GM23338 (cell line): Measurements from ENCODE around the gene EP400. TPM values are rescaled to one million over a fixed set of nuclear protein-coding genes. Genes with fewer than 3 reads are reported as not detected.

Experiments used
- EZH2phosphoT487 ChIP-seq: fragments of 200-600 bp; sonication (generic); IDR thresholded peaks from one replicate; pipeline ENCODE4 v1.8.1; 2018; ENCODE audit warnings: antibody characterized with exemption; ENCODE audit not compliant: unreplicated experiment
- JUNB ChIP-seq: IDR thresholded peaks from one replicate; pipeline ENCODE4 v1.6.1; 2016; ENCODE audit warnings: antibody characterized with exemption; ENCODE audit not compliant: unreplicated experiment
- NANOG ChIP-seq: IDR thresholded peaks from 2 replicates; pipeline ENCODE4 v1.6.1; 2016; ENCODE audit warnings: antibody characterized with exemption, borderline replicate concordance
- STAT1 ChIP-seq: IDR thresholded peaks from one replicate; pipeline ENCODE4 v1.6.1; 2016; ENCODE audit warnings: antibody characterized with exemption; ENCODE audit not compliant: unreplicated experiment
- ZNF114 ChIP-seq: fragments of 250-450 bp; sonication (Bioruptor Pico); IDR thresholded peaks from 2 replicates; pipeline ENCODE4 v1.5.0; 2020; ENCODE audit warnings: mild to moderate bottlenecking, moderate library complexity
- ZNF331 ChIP-seq: fragments of 250-450 bp; sonication (Bioruptor Pico); IDR thresholded peaks from 2 replicates; pipeline ENCODE4 v1.5.0; 2020; ENCODE audit warnings: low read depth, mild to moderate bottlenecking, moderate library complexity
- polyA plus RNA-seq: library from polyadenylated mRNA; unstranded; fragments of >200 nt; fragmentation: Nextera tagmentation; extraction: Ambion mirVana; gene quantifications from 2 replicates; pipeline ENCODE4 v1.2.1, GENCODE V29; 2016
- total RNA-seq: library from RNA; depleted of rRNA; stranded (reverse); fragments of >200 nt; shearing (Covaris generic); gene quantifications from 2 replicates; pipeline ENCODE4 v1.2.3, GENCODE V29; 2014
- TF ChIP-seq, protein P1 (sequence below), 2 experiments: fragments of 200-600 bp in 1 of 2; sonication (generic) in 1 of 2; conservative IDR thresholded peaks; 2 replicates each; pipeline versions ENCODE4 v1.5.1 to v1.6.1; 2016 to 2017; ENCODE audit warnings: antibody characterized with exemption in 2 of 2, low read depth in 2 of 2, mild to moderate bottlenecking in 2 of 2, moderate library complexity in 1 of 2
- TF ChIP-seq, protein P2 (sequence below): fragments of 250-450 bp; sonication (Bioruptor Pico); IDR thresholded peaks from 2 replicates; pipeline ENCODE4 v1.5.0; 2020; ENCODE audit warnings: mild to moderate bottlenecking, moderate library complexity

The EP400 gene
- total and polyA plus RNA-seq, 2 experiments from 2014 or later: 26.3 to 57.2 TPM

DNA sequence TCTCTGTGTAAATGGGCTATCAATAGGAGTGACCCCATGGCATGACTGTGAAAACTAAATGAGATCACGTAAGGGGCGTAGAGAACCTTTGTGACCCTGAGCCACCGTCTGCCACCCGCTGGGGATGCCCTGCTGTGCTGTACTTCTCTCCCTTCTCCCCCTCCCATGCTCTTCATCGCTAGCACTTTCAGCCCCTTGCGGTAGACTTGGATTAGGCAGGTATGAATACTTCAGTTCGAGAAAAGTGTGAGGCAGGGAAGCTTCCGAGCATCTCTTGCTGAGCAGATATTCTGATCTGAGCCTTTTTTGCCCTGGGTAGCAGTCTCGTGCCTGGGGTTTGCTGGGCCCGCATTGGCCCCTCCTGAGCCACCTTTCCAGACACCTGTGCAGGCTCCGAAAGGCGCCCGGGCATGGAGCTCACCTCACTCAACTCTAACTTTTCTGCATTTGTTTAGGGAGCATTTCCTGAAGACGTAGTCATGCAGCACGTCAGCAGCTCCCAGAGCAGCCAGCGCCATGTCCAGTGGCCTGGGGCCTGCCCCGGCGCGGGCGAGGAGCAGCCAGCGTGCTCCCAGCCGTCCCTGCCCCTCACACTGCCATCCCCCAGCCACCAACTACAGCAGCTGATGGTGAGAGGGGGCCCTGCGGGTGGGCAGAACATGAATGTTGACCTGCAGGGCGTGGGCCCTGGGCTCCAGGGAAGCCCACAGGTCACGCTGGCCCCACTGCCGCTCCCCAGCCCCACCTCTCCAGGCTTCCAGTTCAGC lies 154.0 kb downstream of the EP400 start (continued):
- TF ChIP-seq, protein P1, sequence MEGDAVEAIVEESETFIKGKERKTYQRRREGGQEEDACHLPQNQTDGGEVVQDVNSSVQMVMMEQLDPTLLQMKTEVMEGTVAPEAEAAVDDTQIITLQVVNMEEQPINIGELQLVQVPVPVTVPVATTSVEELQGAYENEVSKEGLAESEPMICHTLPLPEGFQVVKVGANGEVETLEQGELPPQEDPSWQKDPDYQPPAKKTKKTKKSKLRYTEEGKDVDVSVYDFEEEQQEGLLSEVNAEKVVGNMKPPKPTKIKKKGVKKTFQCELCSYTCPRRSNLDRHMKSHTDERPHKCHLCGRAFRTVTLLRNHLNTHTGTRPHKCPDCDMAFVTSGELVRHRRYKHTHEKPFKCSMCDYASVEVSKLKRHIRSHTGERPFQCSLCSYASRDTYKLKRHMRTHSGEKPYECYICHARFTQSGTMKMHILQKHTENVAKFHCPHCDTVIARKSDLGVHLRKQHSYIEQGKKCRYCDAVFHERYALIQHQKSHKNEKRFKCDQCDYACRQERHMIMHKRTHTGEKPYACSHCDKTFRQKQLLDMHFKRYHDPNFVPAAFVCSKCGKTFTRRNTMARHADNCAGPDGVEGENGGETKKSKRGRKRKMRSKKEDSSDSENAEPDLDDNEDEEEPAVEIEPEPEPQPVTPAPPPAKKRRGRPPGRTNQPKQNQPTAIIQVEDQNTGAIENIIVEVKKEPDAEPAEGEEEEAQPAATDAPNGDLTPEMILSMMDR (conservative IDR thresholded peaks at IDR 0.05; ENCODE audit: low read depth in 2 of 2): no peak
- TF ChIP-seq, protein P2, sequence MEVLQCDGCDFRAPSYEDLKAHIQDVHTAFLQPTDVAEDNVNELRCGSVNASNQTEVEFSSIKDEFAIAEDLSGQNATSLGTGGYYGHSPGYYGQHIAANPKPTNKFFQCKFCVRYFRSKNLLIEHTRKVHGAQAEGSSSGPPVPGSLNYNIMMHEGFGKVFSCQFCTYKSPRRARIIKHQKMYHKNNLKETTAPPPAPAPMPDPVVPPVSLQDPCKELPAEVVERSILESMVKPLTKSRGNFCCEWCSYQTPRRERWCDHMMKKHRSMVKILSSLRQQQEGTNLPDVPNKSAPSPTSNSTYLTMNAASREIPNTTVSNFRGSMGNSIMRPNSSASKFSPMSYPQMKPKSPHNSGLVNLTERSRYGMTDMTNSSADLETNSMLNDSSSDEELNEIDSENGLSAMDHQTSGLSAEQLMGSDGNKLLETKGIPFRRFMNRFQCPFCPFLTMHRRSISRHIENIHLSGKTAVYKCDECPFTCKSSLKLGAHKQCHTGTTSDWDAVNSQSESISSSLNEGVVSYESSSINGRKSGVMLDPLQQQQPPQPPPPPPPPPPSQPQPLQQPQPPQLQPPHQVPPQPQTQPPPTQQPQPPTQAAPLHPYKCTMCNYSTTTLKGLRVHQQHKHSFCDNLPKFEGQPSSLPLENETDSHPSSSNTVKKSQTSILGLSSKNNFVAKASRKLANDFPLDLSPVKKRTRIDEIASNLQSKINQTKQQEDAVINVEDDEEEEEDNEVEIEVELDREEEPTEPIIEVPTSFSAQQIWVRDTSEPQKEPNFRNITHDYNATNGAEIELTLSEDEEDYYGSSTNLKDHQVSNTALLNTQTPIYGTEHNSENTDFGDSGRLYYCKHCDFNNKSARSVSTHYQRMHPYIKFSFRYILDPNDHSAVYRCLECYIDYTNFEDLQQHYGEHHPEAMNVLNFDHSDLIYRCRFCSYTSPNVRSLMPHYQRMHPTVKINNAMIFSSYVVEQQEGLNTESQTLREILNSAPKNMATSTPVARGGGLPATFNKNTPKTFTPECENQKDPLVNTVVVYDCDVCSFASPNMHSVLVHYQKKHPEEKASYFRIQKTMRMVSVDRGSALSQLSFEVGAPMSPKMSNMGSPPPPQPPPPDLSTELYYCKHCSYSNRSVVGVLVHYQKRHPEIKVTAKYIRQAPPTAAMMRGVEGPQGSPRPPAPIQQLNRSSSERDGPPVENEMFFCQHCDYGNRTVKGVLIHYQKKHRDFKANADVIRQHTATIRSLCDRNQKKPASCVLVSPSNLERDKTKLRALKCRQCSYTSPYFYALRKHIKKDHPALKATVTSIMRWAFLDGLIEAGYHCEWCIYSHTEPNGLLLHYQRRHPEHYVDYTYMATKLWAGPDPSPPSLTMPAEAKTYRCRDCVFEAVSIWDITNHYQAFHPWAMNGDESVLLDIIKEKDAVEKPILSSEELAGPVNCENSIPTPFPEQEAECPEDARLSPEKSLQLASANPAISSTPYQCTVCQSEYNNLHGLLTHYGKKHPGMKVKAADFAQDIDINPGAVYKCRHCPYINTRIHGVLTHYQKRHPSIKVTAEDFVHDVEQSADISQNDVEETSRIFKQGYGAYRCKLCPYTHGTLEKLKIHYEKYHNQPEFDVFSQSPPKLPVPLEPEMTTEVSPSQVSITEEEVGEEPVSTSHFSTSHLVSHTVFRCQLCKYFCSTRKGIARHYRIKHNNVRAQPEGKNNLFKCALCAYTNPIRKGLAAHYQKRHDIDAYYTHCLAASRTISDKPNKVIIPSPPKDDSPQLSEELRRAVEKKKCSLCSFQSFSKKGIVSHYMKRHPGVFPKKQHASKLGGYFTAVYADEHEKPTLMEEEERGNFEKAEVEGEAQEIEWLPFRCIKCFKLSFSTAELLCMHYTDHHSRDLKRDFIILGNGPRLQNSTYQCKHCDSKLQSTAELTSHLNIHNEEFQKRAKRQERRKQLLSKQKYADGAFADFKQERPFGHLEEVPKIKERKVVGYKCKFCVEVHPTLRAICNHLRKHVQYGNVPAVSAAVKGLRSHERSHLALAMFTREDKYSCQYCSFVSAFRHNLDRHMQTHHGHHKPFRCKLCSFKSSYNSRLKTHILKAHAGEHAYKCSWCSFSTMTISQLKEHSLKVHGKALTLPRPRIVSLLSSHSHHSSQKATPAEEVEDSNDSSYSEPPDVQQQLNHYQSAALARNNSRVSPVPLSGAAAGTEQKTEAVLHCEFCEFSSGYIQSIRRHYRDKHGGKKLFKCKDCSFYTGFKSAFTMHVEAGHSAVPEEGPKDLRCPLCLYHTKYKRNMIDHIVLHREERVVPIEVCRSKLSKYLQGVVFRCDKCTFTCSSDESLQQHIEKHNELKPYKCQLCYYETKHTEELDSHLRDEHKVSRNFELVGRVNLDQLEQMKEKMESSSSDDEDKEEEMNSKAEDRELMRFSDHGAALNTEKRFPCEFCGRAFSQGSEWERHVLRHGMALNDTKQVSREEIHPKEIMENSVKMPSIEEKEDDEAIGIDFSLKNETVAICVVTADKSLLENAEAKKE (CRISPR knock-in tag): no peak
- TF ChIP-seq ZNF331 (CRISPR knock-in tag) (no peak), STAT1 (no peak), EZH2phosphoT487 (no peak), NANOG (no peak), JUNB (no peak), ZNF114 (CRISPR knock-in tag) (no peak)
